ENCODE measurements around the gene CLEC4C.
A peak's percentile ranks its signal among the peaks of the same experiment; 100 is the strongest.
"Not testable (repeated sequence)": the region's sequence is repeated elsewhere in the genome, so short reads cannot be mapped to it uniquely, and the experiment has no call there.

The CLEC4C gene, protein sequence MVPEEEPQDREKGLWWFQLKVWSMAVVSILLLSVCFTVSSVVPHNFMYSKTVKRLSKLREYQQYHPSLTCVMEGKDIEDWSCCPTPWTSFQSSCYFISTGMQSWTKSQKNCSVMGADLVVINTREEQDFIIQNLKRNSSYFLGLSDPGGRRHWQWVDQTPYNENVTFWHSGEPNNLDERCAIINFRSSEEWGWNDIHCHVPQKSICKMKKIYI

DNA sequence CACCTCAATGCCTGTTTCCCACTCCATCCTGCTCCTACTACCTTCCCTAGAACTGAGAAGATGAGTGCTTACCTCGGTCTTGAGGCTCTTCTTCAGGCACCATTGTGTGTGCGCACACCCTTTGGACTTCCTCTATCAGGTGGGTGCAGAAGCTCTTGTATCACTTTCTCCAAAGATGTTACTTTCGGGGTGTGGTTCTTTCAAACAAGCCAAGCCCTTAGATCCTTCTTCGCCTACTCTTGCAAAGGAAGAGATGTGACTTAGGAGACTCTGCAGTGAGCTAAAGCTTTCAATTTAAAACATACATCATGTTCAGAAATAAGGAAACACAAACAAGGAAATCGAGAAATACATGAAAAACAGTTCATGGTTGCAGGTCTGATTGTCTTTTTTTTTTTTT is at the start of gene CLEC4C:
TSS of gene CLEC4C (minus strand) at position 130 of the 400 bp plus-strand sequence. CDS start at position 103, 27 bp downstream.
- DNase-seq: no peak

DNA sequence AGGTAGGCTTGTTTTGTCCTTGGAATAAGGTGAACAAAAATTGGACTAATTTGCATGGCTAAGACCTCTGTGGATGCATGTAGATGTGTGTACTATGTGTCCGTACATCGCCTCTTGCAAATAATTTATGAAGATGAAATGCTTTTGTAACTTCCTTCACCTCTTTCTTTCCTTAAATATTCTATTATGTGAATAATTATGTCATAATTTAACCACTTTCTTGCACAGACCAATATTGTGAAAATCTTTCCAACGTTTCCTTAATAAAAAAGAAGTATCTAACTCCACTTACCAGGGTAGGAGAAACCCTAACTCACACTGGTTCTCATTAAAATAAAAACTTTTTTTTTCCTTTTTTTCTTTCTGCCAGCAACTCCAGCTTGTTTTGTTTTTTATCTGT is 46.0 kb upstream of the CLEC4C start:
- no peak for DNase-seq

DNA sequence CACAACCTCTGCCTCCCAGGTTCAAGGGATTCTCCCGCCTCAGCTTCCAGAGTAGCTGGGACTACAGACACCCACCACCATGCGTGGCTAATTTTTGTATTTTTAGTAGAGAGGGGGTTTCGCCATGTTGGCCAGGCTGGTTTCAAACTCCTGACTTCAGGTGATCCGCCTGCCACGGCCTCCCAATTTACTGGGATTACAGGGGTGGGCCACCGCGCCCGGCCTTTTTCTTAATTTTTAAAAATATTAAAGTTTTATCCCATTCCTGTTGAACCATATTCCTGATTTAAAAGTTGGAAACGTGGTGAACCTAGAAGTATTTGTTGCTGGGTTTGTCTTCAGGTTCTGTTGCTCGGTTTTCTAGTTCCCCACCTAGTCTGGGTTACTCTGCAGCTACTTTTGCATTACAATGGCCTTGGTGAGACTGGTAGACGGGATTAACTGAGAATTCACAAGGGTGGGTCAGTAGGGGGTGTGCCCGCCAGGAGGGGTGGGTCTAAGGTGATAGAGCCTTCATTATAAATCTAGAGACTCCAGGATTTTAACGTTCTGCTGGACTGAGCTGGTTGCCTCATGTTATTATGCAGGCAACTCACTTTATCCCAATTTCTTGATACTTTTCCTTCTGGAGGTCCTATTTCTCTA is 41.8 kb upstream of the CLEC4C start, which contains the start of gene NANOG:
TSS of gene NANOG (plus strand) at position 519 of the 645 bp plus-strand sequence. CDS start 213 bp downstream, outside the sequence.
- DNase-seq: not testable (repeated sequence)

DNA sequence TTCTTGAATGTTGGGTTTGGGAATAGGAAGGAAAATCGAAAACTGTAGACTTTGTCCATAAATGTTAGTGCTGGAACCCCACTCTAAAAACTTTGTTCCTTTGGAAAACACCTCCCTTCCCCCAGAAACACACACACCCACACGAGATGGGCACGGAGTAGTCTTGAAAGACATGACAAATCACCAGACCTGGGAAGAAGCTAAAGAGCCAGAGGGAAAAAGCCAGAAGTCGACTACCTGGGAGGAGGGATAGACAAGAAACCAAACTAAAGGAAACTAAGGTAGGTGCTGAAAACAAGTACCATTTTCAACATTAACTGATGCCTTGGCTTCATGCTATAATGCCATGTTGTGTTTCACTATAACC is 41.1 kb upstream of the CLEC4C start:
- DNase-seq: no peak

DNA sequence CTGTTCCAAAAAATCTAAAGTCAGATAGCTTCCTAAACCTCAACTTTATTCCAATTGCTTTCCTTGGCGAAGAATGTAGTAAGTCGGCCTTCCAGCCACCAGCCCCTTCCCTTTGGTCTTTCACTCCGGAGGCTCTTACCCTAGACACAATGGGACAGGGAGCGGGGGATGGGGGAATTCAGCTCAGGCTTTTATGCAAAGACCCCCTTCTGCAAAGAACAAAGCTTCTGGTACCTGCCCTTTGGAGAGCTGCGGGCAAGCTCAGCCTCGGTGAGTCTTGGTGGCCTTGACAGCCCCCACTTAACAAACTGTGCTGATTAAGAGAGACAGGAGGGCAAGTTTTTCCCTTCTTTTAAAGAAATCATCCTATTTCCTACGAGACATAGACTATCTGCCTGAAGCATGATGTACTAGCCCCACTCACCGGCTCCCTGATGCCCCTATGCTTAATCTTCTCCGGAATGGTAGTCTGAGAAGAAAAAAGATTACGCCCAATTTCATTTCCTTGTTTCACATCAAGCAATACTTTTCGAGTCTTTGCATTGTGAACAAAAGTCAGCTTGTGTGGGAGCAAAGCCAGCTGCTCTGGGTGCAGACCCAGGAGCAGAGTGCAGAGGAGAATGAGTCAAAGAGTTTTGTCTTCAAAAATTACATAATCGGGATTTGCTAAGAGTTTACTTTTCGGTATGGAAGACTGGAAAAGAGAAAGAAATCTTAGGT is 40.6 kb upstream of the CLEC4C start:
- DNase-seq: no peak

DNA sequence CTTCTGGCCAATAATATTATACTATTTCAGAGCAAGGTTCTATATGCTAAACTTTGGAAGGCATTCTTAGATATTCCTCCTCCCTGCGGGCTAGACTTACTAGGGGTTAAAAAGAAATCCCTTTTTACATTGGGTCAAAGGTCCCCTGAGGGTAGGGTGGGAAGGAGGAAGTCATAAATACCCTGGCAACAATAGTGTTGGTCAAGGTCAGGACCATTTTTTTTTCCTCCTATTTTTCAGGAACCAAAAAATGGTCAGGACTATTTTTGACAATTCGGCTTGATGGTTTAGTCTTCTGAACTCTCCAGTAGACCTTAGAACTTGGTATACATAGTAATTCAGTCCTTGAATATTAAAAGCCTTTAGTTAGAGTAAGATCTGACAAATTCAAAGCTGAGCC is 37.5 kb upstream of the CLEC4C start:
- DNase-seq: no peak

DNA sequence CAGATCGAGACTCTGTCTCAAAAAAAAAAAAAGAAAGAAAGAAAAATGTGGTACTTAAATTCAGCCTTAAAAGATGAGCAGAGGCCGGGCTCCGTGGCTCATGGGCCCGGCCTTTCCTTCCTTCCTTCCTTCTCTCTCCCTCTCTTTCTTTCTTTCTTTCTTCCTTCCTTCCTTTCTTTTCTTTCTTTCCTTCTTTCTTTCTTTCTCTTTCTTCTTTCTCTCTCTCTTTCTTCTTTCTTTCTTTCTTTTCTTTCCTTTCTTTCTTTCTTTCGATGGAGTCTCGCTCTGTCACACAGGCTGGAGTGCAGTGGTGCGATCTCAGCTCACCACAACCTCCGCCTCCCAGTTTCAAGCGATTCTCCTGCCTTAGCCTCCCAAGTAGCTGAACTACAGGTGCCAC is 36.3 kb upstream of the CLEC4C start:
- DNase-seq: not testable (repeated sequence)

DNA sequence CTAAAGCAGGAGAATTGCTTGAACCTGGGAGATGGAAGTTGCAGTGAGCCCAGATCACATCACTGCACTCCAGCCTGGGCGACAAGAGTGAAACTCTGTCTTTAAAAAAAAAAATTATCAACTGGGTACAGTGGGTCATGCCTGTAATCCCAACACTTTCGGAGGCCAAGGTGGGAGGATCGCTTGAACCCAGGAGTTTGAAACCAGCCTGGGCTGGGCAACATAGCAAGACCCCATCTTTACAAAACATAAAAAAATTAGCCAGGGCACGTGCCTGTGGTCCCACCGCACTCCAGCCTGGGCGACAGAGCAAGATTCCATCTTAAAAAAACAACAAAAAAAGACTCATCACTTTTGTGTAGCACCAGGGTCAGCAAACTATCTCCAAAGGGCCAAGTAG is 34.9 kb upstream of the CLEC4C start:
- no peak for DNase-seq

DNA sequence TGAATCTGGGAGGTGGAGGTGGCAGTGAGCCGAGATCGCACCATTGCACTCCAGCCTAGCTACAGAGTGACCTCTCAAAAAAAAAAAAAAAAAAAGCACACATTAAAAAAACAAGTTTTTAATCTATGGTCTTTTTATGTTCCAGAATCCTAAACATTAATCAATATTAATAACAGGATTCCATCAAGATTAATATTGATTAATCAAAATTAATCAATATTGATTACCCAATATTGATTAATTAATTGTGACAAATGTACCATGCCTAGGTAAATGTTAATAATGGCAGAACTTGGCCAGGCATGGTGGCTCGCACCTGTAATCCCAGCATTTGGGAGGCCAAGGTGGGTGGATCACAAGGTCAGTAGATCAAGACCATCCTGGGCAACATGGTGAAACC is 34.1 kb upstream of the CLEC4C start:
- no peak for DNase-seq

DNA sequence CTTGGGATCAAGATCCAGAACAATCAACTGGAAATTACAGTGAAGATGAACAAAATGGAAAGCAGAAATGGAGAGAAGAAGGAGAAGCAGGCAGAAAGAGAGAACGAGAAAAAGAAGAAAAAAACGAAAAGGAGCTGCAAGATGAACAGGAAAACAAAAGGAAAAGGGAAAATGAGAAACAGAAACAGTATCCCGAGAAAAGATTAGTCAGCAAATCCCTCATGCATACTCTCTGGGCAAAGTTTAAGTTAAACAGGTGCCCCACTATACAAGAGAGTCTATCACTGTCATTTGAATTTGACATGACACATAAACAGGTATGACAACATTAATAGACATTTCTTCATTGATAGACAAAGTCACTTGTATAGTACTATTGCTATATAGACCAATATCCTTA is 22.8 kb upstream of the CLEC4C start:
- no peak for DNase-seq

DNA sequence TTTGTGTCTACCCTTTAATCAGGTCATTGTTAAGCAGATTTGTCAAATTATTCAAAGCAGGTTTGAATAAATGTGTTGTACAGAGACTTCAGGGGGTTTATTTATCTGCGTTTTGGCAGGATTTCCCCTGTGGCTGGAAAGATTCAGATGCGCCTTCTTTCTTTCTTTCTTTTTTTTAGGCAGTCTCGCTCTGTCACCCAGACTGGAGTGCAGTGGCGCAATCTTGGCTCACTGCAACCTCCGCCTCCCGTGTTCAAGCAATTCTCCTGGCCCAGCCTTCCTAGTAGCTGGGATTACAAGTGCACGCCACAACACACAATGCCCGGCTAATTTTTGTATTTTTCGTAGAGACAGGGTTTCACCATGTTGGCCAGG is 11.6 kb upstream of the CLEC4C start:
- no peak for DNase-seq

DNA sequence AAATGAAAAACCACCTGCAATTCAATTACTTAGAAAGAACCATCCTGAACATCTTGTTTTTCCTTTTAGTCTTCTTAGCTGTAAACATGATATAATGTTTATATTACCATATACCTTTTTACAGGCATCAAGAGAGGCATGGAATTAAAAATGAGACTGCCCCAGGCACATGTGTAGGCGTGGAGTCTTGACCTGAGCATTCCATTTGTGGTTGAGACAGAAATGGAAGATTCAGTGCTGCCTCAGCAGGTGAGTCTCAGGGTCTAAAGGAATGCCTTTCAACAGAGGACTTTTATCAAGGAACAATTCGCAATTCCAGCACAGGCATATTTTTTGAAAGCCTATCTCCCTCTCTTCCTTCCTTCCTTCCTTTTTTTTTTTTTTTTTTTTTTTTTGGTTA is 9.8 kb upstream of the CLEC4C start:
- peak; percentile 2 for DNase-seq

DNA sequence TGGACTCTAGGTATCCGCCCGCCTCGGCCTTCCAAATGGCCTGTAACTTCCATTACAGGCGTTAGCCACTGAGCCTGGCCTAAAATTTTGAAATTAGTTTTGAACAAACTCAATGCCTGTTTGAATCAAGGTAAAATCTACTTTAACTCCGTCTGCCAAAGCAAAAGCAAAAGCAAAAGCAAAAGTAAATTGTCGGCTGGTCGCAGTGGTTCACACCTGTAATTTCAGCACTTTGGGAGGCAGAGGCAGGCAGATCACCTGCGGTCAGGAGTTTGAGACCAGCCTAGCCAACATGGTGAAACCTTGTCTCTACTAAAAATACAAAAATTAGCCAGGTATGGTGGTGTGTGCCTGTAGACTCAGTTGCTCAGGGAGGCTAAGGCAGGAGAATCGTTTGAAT is 8.5 kb upstream of the CLEC4C start:
- not testable (repeated sequence) for DNase-seq

DNA sequence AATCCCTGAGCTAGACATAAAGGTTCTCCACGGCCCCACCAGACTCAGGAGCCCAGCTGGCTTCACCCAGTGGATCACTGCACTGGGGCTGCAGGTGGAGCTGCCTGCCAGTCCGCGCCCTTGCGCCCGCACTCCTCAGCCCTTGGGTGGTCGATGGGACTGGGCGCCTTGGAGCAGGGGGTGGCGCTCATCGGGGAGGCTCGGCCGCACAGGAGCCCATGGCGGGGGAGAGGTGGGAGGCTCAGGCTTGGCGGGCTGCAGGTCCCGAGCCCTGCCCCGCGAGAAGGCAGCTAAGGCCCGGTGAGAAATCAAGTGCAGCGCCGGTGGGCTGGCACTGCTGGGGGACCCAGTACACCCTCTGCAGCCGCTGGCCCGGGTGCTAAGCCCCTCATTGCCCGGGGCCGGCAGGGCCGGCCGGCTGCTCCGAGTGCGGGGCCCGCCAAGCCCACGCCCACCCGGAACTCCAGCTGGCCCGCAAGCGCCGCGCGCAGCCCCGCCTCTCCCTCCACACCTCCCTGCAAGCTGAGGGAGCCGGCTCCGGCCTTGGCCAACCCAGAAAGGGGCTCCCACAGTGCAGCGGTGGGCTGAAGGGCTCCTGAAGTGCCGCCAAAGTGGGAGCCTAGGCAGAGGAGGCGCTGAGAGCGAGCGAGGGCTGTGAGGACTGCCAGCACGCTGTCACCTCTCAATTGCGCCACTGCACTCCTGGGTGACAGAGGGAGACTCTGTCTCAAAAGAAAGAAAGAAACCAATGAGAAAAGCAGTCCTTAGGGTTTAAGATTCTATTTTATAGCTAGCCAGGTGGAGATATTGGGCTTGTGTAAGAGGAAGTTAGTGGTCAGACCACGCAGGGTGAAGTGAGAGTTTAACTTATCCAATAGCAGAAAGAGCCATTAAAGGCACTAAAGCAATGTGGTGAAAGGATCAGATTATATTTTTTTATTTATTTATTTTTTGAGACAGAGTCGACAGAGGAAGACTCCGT is 5.1 kb upstream of the CLEC4C start:
- not testable (repeated sequence) for DNase-seq

DNA sequence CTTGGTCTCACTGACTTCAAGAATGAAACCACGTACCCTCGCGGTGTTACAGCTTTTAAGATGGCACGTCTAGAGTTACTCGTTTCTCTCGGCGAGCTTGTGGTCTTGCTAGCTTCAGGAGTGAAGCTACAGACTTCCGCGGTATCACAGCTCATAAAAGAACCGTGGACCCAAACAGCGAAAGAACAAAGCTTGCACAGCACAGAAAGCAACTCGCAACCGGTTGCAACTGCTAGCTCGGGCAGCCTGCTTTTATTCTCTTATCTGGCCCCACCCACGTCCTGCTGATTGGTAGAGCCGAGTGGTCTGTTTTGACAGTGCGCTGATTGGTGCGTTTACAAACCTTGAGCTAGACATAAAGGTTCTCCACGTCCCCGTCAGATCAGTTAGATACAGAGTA is 4.2 kb upstream of the CLEC4C start:
- no peak for DNase-seq

DNA sequence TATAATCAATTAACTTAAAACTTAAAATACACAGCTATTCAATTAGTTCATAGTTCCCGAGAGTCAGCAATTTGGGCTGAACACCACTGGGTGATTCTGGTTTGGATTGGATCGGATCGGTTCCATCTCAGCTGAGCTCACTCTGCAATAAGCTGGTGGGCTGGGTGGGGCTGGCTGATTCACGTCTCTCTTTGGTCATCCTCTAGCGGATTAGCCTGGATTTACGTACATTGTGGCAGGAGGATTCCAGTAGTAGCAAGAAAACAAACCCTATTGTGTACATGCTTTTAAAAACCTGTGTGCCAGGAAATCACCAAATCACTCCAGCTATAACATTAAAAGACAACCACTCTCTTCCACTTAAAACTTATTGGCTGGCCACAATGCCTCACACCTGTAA is 3.2 kb upstream of the CLEC4C start:
- DNase-seq: no peak

DNA sequence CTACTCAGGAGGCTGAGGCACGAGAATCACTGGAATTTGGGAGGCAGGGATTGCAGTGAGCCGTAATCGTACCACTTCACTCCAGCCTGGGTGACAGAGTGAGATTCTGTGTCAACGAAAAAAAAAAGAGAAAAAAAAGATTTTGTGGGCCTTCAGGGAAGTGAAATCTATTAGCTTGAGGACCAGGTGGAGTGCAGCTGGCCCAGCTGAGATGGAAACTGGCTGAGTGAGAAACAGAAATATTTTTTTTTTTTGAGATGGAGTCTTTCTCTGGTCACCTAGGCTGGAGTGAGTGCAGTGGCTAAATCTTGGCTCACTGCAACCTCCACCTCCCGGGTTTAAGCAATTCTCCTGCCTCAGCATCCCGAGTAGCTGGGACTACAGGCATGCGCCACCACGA is 2.3 kb upstream of the CLEC4C start:
- no peak for DNase-seq

DNA sequence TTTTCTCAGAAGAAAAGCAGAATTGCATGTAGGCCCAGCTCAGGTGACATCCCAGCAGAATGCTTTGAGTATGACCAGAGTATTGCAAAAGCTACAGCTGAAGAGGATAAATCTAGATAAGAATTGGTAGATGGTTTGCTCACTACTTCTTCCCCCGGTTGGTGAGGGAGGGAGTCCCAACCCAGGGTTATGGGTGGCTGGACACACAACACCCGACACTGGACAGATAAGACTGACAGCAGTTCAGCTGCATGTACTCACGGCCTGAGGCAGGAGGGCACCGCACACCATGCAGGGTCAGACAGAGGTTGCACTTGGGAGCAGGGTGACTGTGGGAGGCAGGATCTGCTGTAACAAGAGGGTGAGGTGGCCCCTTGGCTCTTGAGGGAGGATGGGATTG is 1.7 kb upstream of the CLEC4C start:
- no peak for DNase-seq

DNA sequence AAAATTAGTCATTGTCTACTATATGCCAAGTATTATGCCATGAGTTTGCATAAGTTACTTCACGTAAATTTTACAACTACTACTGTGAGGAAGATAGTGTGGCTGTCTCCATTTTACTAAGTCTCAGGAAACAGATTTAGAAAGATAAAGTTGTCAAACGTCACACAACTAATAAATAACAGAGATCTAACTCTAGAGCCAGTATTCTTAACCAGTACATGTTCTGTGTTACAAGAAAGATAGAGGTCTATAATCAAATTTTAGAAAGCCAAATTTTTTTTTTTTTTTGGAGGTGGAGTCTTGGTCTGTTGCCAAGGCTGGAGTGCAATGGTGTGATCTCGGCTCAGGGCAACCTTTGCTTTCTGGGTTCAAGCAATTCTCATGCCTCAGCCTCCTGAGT is 14.2 kb downstream of the CLEC4C start:
- no peak for DNase-seq

DNA sequence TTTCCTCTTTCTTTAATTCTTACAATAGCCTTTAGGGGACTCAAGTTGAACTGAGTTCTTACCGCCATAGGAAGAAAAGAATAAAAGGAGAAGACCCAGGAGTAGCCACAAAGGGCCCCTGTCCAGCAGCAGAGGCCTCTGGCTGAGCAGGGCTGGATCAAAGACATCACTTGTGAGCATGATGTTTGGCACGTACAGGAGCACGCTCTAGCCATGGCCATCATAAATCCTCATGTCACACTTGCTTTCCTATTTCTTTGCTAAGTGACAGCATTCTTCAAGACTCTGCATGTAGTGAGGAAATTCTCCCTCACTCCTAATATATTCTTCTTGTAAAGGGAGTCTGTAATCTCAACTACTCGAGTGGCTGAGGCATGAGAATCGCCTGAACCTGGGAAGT is 15.7 kb downstream of the CLEC4C start:
- peak; percentile 21 for DNase-seq

DNA sequence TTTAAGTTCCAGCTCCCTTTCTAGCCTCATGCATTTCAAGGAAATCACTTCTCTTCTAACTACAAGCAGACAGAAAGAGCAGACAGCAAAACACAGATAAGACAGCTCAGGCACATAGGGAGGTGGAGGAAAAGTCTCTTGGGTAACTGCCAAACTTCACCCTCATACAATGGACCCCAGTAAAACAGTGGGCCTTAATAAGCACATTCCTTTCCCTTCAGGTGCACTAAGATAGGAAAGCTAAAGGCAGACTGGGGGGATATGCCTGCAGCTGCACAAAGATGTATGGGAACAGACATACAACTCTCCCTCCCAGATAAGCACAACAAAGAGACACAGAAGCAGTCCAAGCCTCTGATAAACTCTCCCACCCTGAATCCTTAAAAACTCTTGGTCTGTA is 16.2 kb downstream of the CLEC4C start:
- not testable (repeated sequence) for DNase-seq

DNA sequence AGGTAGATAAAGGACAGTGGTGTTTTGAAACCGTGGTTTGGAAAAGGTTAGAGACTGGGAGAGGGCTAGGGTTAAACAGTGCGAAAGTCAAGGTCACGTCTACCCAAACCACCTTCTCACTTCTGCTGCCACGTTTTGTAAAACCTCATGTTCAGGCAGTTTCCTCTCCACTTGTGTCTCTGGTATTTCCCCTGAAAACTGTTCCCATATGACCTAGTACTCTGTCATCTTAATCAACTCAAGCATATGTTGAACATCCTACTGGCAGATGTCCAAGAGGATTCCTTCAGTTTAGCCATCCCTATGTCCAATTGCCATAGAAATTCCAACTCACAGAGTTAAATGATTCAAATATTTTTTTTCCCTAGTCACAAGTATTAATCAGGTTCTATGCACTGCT is 17.4 kb downstream of the CLEC4C start:
- peak; percentile 74 for DNase-seq

DNA sequence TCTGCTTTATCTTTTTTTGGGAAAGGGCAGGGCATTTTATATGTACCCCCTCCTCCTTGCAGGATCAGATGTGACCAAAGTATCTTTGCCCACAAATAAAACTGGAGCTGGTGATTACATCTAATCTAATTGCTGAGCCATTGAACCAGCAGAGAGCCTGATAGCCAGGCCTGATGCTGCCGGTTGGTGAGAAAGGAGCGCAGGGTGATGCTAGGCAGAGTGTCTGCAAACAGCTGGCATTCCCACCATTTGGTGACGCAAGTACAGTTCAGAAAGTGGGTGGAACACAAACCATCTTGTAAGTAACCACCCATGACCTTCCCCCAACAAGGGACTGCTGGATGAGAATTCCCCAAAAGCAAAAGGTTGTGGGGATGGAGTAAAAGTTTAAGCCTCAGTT is 23.2 kb downstream of the CLEC4C start:
- DNase-seq: no peak
